K562 (cell line): ENCODE data around the gene PTPRG. TPM values are rescaled to one million over a fixed set of nuclear protein-coding genes. Genes with fewer than 3 reads are reported as not detected.

Experiments used
- ATAC-seq: fragments of 200-7000 bp; cut with Tn5 transposase; 3 replicates; pipeline ENCODE4 v1.9.1; 2020; ENCODE audit warnings: moderate library complexity
- BruUV-seq: library from RNA; stranded (reverse); fragments of 400-500 nt; replicated peaks from 2 replicates; lab custom pipeline; 2021; lab: Mats Ljungman, UMichigan
- CTCF ChIA-PET: fragments of 300-600 bp; formaldehyde crosslinking; extraction: SDS; loops from one replicate; lab custom pipeline; 2021; ENCODE audit warnings: low intra/inter-chr PET ratio; lab: Yijun Ruan, JAX
- POLR2A ChIA-PET: fragments of 300-600, 350-650 bp; sonication (Branson Sonifier 250); formaldehyde crosslinking; extraction: SDS; loops from one replicate; lab custom pipeline; 2021; ENCODE audit warnings: antibody characterized with exemption, inconsistent platforms; lab: Yijun Ruan, JAX
- DNase-seq, 4 experiments: peaks; one replicate each; pipeline versions ENCODE4 v3.0.0 to v3.0.0-alpha.2; 2011 to 2018; ENCODE audit warnings: low spot score in 3 of 4, mixed read lengths in 3 of 4; ENCODE audit errors: extremely low read depth in 1 of 4
- FAIRE-seq: peaks from 2 replicates; lab custom pipeline; 2011; peaks lifted over from hg19 to GRCh38; lab: Jason Lieb, UNC
- H2AFZ ChIP-seq: 2 replicates; pipeline ENCODE4 v1.6.0; 2011; ENCODE audit warnings: low read depth, low read length, control low read depth, inconsistent platforms
- H3K27ac ChIP-seq: fragments of 200-600 bp; 3 replicates; pipeline ENCODE4 v1.8.0; 2011; ENCODE audit warnings: low read depth, mild to moderate bottlenecking, control low read depth, inconsistent platforms, low read length, moderate library complexity, mixed read lengths; ENCODE audit errors: extremely low read depth
- H3K27me3 ChIP-seq, 2 experiments: fragments of 300-600 bp in 1 of 2; 2 replicates in 1 of 2; 3 replicates in 1 of 2; pipeline versions ENCODE4 v1.6.0 to v1.8.0; 2011; ENCODE audit warnings: inconsistent platforms in 2 of 2, low read length in 2 of 2, mild to moderate bottlenecking in 1 of 2, mixed read lengths in 1 of 2, moderate library complexity in 1 of 2; ENCODE audit not compliant: control insufficient read depth in 2 of 2, insufficient read depth in 2 of 2
- H3K36me3 ChIP-seq: fragments of 300-600 bp; 3 replicates; pipeline ENCODE4 v1.8.0; 2011; ENCODE audit warnings: mild to moderate bottlenecking, low read length, inconsistent platforms; ENCODE audit not compliant: control insufficient read depth, insufficient read depth
- H3K4me1 ChIP-seq, 2 experiments: fragments of 200-600 bp in 1 of 2; replicated peaks in 1 of 2; 2 replicates in 1 of 2; 3 replicates in 1 of 2; pipeline versions ENCODE4 v1.5.1 to v1.8.0; 2011; ENCODE audit warnings: inconsistent platforms in 2 of 2, low read length in 2 of 2, mild to moderate bottlenecking in 1 of 2, mixed read lengths in 1 of 2, moderate library complexity in 1 of 2; ENCODE audit not compliant: control insufficient read depth in 2 of 2, insufficient read depth in 2 of 2
- H3K4me2 ChIP-seq: 2 replicates; pipeline ENCODE4 v1.6.1; 2011; ENCODE audit warnings: low read length, control low read depth, inconsistent platforms, mixed read lengths; ENCODE audit not compliant: insufficient read depth
- H3K4me3 ChIP-seq: fragments of 200-600 bp; sonication (generic), shearing (Covaris generic); 2 replicates; pipeline ENCODE4 v1.5.1; 2016; ENCODE audit warnings: control low read depth, inconsistent platforms
- H3K79me2 ChIP-seq: fragments of 200-600 bp; 3 replicates; pipeline ENCODE4 v1.8.0; 2011; ENCODE audit warnings: low read length, inconsistent platforms; ENCODE audit not compliant: control insufficient read depth, insufficient read depth
- H3K9ac ChIP-seq, 2 experiments: 2 replicates each; pipeline versions ENCODE4 v1.6.0 to v1.6.1; 2011; ENCODE audit warnings: low read depth in 2 of 2, low read length in 2 of 2, control low read depth in 1 of 2, inconsistent platforms in 1 of 2, mild to moderate bottlenecking in 1 of 2, mixed read lengths in 1 of 2; ENCODE audit not compliant: insufficient read depth in 1 of 2
- H3K9me1 ChIP-seq: one replicate; pipeline ENCODE4 v1.6.0; 2011; ENCODE audit warnings: inconsistent platforms, mild to moderate bottlenecking, low read length, moderate library complexity; ENCODE audit not compliant: control insufficient read depth, insufficient read depth
- H3K9me3 ChIP-seq: replicated peaks from 2 replicates; pipeline ENCODE4 v1.5.1; 2011; ENCODE audit warnings: low read depth, low read length, inconsistent platforms; ENCODE audit not compliant: control insufficient read depth, insufficient read depth
- H4K20me1 ChIP-seq: replicated peaks from 2 replicates; pipeline ENCODE4 v1.6.1; 2011; ENCODE audit warnings: low read length, inconsistent platforms, mixed read lengths; ENCODE audit not compliant: control insufficient read depth, insufficient read depth
- CBX5 ChIP-seq: IDR thresholded peaks from 2 replicates; pipeline ENCODE4 v1.6.1; 2014; ENCODE audit warnings: low read depth, borderline replicate concordance
- HMG20A ChIP-seq: fragments of 450-650 bp; formaldehyde crosslinking; conservative IDR thresholded peaks from 2 replicates; pipeline ENCODE4 v1.4.0; 2020; ENCODE audit warnings: mild to moderate bottlenecking, mixed read lengths
- MAFG ChIP-seq: fragments of 450-650 bp; conservative IDR thresholded peaks from 2 replicates; pipeline ENCODE4 v1.6.1; 2016; ENCODE audit warnings: missing genetic modification characterization, missing compliant biosample characterization
- MYBL2 ChIP-seq, 2 experiments: fragments of 450-650 bp in 1 of 2; sonication (generic) in 1 of 2; formaldehyde crosslinking in 1 of 2; IDR thresholded peaks; 2 replicates each; pipeline versions ENCODE4 v1.6.1 to v1.8.1; 2017 to 2022; ENCODE audit warnings: borderline replicate concordance in 1 of 2, inconsistent platforms in 1 of 2, low read depth in 1 of 2, mild to moderate bottlenecking in 1 of 2, missing genetic modification reagents in 1 of 2, moderate library complexity in 1 of 2
- POLR2A ChIP-seq: fragments of 450-650 bp; conservative IDR thresholded peaks from 2 replicates; pipeline ENCODE4 v1.6.1; 2016
- SAFB ChIP-seq: fragments of 200-400 bp; formaldehyde crosslinking; IDR thresholded peaks from 2 replicates; pipeline ENCODE4 v1.6.1; 2017; ENCODE audit warnings: low read depth, low read length, borderline replicate concordance
- TARDBP ChIP-seq: fragments of 450-650 bp; IDR thresholded peaks from 2 replicates; pipeline ENCODE4 v1.6.1; 2016
- TEAD2 ChIP-seq: fragments of 450-650 bp; IDR thresholded peaks from 2 replicates; pipeline ENCODE4 v1.6.1; 2016; ENCODE audit warnings: missing genetic modification characterization, control low read depth, missing compliant biosample characterization
- ZNF561 ChIP-seq: fragments of 450-650 bp; formaldehyde crosslinking; conservative IDR thresholded peaks from 2 replicates; pipeline ENCODE4 v1.4.0; 2020; ENCODE audit warnings: mild to moderate bottlenecking, moderate library complexity
- WGBS: fragments of 100-300 bp; shearing (Covaris generic); methylation state at CpG from one replicate; pipeline ENCODE4 v1.1.6; 2016; ENCODE audit warnings: low coverage, mixed read lengths; ENCODE audit not compliant: insufficient coverage; ENCODE audit errors: missing lambda C conversion rate; 5-methylcytosine and 5-hydroxymethylcytosine counted together
- in situ Hi-C: fragments of 300-500 bp; cut with MboI; formaldehyde crosslinking; loops from 4 replicates; pipeline ENCODE4 v1.15.0; 2018; ENCODE audit warnings: inconsistent platforms, mixed read lengths
- intact Hi-C: fragments of 100-400 bp; cut with micrococcal nuclease; formaldehyde crosslinking; loops from 2 replicates; pipeline ENCODE4 v1.14.2; 2022
- polyA plus RNA-seq, 8 experiments: library from polyadenylated mRNA; depleted of rRNA in 4 of 8; stranded (reverse) in 5 of 8; unstranded in 3 of 8; fragments of >200 nt; fragmentation: Nextera tagmentation in 2 of 8; fragmentation: Illumina TruSeq in 1 of 8; extraction: Ambion mirVana in 2 of 8; extraction: Trizol in 1 of 8; gene quantifications; 2 replicates each; pipeline versions ENCODE4 v1.2.1 to v1.2.3, GENCODE V29; 2011 to 2014; ENCODE audit warnings: inconsistent platforms in 1 of 8, missing spikeins in 1 of 8
- total RNA-seq, 7 experiments: library from RNA; depleted of rRNA in 6 of 7; stranded (reverse); fragments of >200 nt in 6 of 7; fragmentation: Illumina TruSeq in 2 of 7; extraction: Trizol in 2 of 7; gene quantifications; 2 replicates each; pipeline versions ENCODE4 v1.2.1 to v1.2.3, GENCODE V29; 2011 to 2021; ENCODE audit warnings: low replicate concordance in 1 of 7
- TF ChIP-seq, protein P1 (sequence below): sonication (generic); formaldehyde crosslinking; IDR thresholded peaks from 2 replicates; pipeline ENCODE4 v1.8.1; 2023; ENCODE audit warnings: mild to moderate bottlenecking, missing genetic modification reagents

The PTPRG gene
- total and polyA plus RNA-seq, 9 of the 15 experiments (the other 6 are each of a cell fraction or from before 2014, with no cell fraction given): 0.16 TPM; not detected in 8

DNA sequence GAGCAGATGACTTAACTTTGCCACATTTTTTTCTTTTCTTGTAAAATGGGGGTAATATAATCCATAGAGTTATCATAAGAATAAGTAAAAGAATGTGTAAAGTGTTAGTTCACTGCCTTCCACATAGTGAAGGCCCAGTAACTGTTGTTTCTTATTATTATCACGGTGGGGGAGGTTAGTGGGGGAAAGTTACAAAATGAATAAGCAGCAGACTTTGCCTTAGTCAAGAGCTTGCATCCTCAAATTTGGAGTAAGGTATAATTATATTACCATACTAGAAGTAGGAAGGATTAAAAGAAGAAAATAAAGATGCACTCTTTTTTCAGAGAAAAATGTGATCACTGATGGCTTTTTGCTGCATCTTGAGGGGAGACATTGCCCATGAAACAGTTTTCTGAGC lies 247.6 kb downstream of the PTPRG start:
- Histone ChIP-seq H3K9me1 (no peaks in the 10 kb centered on the region), H3K4me3 (no peak overlapping the region), H3K4me2 (no peak overlapping the region), H4K20me1 (no peaks in the 10 kb centered on the region), H3K9ac (no peak overlapping the region), H3K79me2 (no peaks in the 10 kb centered on the region), H3K4me1 (no peaks in the 10 kb centered on the region), H3K36me3 (no peaks in the 10 kb centered on the region), H3K9me3 (no peaks in the 10 kb centered on the region), H3K27me3 (no peaks in the 10 kb centered on the region), H2AFZ (no peak overlapping the region), H3K27ac (no peak overlapping the region)
- intact Hi-C loops: no loop called here
- ChIA-PET POLR2A (interaction anchor here (0.6 kb wide), 1 partner anchor 17 kb away, joined by 3 read pairs; no protein-coding TSS in a partner anchor), CTCF (no interaction called here)
- DNase-seq (no peak), ATAC-seq (no peak), FAIRE-seq (no peak)
- in situ Hi-C loops: no loop called here
- WGBS: 0% methylated on average over 1 of the region's 1 CpG
- no TSS peak for BruUV-seq
- TF ChIP-seq SAFB (no peak), TARDBP (no peak), MAFG (no peak), ZNF561 (CRISPR knock-in tag) (no peak), POLR2A (no peak), MYBL2 (IDR thresholded peaks at IDR 0.05; ENCODE audit: low read depth) (no peak), MYBL2 (CRISPR knock-in tag; IDR thresholded peaks at IDR 0.05; ENCODE audit: borderline replicate concordance) (no peak), CBX5 (no peak), HMG20A (CRISPR knock-in tag) (no peak), TEAD2 (tag) (no peak)
- TF ChIP-seq, protein P1, sequence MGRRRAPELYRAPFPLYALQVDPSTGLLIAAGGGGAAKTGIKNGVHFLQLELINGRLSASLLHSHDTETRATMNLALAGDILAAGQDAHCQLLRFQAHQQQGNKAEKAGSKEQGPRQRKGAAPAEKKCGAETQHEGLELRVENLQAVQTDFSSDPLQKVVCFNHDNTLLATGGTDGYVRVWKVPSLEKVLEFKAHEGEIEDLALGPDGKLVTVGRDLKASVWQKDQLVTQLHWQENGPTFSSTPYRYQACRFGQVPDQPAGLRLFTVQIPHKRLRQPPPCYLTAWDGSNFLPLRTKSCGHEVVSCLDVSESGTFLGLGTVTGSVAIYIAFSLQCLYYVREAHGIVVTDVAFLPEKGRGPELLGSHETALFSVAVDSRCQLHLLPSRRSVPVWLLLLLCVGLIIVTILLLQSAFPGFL: no peak
